SK-N-DZ (cell line): ENCODE measurements around the gene TIE1.

Experiments
- DNase-seq: peaks from one replicate; pipeline ENCODE4 v3.0.0-alpha.2; 2015; ENCODE audit warnings: low spot score

The TIE1 gene

DNA sequence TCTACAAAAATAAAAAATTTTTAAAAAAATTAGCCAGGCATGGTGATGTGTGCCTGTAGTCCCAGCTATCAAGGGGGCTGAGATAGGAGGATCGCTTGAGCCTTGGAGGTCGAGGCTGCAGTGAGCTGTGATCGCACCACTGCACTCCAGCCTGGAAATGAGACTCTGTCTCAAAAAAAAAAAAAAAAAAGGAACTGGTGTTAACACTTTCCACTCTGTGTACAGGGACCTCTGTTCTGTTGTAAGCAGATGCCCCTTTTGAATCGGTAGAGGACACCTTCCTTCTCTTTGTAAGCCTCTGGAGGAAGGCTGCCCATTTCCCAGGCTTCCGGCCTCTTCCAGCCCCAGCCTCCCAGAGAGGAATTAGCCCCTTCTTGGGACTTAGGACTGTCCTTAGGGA lies 8.1 kb upstream of the TIE1 start:
- no peak for DNase-seq

DNA sequence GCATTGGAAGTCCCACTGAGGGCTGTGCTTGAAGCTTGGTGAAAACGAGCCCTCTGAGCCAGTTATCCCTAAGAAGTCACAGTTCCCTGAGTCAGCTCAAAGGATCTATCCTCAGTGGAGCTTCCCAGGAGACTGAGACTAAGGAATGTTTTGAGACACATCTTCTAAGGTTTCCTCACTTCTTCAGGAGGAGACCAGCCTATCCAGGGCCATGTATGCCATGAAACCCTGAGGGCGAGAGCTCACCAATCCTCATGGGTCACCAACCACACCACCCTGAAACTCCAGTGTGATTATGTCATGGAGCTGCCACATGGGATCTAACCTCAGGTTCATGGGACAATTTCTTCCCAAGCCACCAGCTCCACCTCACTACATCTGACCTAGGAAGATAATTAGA lies 7.6 kb upstream of the TIE1 start:
- no peak for DNase-seq

DNA sequence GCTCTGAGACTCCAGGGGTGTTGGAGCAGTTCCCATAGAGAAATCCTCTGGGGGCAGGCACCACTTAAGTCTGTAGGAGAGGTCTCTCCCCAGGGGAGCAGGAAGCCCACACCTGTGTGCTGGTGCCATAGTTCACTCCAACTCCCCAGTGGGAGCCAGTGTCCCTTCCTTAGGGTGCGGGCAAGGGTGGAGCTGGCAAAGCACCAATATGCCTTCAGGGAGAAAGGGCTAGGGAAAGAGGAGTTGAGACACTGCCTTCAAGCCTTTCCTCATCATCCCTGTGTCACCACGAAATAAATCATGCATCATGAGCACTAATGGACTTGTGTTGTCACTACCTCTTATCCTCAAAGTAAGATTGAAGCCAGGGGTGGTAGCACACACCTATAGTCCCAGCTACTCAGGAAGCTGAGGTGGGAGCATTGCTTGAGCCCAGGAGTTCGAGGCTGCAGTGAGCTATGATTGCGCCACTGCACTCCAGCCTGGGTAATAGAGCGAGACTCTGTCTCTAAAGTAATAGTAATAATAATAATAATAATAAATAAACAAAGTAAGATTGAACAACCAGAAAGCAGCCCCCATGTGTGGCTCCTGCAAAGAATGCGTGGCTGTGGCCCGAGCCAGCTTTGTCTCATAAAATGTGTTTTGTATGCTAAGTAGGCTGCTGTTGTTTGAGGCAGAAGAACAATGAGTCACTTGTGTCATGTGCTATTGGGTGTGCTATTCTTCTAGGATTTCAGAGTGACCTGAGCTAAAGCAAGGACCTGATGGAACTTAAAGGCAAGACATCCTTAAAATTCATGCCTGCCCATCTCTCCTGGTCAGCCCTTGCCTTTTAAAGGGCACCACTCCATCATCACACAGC lies 6.7 kb upstream of the TIE1 start:
- DNase-seq = no peak

DNA sequence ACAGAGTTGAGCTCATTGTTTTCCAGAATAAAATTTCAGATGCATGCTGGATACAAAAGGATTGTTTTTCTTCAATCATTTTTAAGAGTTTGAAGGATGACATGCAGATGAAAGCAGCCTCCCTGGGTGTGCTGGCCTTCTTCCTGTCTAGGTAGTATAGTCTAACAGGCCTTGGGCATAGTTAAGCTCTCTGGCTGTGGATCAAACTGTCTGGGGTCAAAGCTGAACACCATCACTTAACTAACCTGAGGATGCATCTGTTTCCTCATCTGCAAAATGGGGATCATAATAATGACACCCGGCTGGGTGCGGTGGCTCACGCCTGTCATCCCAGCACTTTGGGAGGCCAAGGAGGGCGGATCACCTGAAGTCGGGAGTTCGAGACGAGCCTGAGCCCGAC lies 6.0 kb upstream of the TIE1 start:
- DNase-seq = no peak

DNA sequence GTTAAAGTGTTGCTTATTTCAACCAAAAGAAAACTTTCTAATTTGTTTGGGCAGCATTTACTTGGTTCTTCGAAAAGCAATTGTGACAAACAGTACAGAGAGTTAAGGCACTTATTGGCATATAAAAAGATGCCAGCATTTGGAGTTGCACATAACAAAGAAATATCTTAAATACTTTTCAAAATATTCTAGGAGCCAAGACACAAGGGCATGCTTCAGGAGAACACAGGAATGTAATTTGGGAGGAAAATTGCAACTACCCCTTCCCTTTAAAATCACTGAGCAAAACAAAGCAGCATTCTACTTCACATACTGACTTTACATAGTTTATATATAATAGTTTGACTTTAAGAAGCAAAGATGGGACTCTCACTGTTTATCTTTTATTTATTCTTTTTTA lies 4.6 kb upstream of the TIE1 start:
- DNase-seq = no peak

DNA sequence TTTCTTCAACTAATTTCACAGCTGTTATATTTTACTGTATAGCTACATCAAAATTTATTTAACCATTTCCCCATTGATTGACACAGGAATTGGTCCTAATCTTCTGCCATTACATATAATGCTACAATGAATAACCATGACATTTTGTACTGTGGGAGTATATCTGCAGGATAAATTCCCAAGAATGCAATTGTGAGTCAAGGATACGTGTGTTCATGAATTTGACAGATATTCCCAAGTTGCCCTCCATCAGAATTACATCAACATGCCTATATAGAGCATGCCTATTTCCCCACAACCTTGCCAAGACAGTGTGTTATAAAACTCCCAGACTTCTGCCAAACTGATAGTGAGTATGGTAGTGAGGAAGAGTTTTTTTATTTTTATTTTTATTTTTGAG lies 2.7 kb upstream of the TIE1 start:
- no peak for DNase-seq

DNA sequence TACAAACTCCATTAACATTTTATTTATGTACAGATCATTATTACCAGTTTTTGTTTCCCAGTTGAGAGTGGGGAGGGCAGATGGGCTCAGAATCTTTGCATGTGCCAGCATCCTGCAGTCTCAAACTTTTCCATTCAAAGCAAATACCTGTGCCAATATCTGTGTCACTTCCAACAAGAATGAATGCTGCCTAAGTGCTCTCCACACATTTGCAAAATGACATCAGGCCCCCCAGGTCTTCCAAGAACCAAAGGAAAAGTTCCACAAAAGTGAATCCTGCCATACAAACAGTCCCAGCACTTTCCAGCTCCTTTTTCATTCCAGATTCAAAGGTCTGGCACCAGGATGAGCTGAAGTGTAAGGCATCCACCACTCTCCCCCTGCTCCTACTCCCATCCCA lies 1.7 kb upstream of the TIE1 start:
- no peak for DNase-seq

DNA sequence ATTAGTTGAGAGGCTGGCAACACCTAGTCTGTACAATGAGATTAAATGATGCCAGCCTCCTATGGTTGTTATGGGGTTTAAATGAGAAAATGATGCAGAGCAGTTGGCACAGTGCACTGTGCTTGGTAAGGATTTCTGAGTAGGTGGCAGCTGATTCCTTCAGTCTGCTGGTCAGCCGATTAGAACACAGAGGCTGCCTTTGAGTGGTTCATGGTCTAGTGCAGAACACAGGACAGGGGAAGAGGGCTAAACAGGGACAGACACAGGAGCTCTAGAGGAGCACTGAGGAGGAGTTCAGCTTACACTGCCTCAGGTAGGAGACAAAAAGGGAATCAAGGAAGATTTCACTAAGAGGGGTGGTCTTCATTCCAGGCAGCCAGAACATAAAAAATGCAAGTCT lies 1.4 kb downstream of the TIE1 start:
- no peak for DNase-seq

DNA sequence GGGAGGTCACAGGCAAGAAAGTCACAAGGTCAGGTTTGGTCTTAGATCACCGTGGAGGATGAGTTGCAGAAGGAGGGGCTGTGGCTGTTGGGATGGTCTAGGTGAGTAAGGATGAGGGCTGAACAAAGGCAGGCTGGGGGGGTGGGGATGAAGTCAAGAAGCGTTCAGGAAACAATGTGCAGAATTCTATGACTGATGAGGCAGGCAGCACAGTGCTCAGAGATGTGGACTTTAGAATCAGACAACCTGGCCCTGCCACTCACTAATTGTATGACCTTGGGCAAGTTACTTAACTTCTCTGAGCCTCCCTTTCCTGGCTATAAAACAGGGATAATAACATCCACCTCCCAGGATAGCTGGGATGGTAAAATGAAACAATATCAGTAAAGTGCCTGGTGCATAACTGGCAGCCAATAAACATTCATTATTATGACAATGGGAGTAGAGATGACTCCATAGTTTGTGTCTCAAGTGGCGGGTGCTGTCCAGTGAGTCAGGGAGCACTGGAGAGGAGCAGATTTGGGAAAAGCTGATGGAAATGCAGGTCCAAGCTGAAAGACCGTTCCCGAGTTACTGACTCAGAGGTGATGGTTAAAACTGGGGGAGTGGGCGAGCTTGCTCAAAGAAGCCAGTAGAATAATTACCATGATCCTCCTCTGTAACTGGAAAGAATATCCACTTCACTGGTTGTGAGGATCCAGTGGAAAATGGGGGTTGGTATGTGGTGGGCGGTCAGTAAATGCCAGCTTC lies 2.1 kb downstream of the TIE1 start:
- DNase-seq = no peak

DNA sequence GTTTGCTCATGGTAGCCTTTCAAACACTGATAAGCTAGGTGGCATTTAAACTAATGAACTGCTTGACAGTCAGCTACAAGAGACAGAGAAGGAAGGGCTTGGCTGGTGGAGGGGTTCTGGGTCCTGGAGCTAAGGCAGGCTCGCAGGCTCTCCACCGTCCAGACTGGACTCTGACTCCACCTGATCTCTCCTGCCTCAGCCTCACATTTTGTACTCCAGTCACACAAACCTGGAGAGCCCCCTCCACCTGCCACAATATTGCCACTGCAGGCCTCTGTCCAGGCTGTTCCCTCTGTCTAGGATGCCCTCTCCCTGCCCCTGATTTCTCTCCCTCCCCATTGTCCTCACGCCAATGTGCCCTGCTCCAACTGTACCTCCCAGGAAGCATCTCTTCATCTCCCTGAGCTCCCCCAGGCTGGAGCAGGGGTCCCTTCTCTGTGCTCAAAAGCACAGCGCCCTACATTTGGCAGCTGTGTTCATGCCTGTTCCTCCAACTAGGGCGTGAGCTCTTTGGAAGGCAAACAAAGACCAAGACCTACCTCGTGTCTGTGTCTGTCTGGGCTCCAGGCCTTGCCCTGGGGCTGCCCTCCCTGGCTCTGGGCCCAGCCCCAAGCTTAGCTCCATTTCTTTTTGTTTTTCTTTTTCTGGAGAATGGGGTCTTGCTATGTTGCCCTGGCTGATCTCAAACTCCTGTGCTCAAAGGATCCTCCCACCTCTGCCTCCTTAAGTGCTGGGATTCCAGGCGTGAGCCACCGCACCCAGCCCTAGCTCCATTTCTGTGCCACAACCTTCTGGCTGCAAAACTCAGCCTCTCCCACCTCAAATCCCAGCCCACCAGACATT lies 2.9 kb downstream of the TIE1 start:
- no peak for DNase-seq

DNA sequence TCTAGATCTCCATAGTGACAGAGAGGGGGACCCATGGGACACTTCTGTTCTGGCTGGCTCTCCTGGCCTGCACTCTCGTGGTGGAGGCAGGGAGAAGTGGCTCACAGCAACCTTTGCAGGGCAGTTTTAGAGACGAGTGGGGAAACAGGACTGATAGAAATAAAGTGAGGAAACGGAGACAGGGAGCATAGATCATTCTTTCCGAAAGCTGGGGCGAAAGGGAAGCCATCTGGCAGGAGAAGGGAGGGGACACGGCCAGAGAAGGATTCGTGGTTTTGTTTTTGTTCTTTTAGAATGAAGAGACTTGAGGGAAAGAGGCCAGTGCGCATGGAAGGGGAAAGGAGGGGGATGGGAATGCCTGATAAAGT lies 3.5 kb downstream of the TIE1 start:
- DNase-seq = no peak

DNA sequence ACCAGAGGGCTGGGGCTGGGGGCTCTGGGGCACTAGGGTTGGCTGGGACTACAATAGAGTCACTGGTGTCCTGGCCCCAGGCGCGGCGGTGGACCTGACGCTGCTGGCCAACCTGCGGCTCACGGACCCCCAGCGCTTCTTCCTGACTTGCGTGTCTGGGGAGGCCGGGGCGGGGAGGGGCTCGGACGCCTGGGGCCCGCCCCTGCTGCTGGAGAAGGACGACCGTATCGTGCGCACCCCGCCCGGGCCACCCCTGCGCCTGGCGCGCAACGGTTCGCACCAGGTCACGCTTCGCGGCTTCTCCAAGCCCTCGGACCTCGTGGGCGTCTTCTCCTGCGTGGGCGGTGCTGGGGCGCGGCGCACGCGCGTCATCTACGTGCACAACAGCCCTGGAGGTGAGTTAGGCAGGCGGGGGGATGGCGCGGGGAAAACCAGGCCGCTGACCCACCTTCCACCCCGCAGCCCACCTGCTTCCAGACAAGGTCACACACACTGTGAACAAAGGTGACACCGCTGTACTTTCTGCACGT lies 4.1 kb downstream of the TIE1 start:
- DNase-seq = no peak

DNA sequence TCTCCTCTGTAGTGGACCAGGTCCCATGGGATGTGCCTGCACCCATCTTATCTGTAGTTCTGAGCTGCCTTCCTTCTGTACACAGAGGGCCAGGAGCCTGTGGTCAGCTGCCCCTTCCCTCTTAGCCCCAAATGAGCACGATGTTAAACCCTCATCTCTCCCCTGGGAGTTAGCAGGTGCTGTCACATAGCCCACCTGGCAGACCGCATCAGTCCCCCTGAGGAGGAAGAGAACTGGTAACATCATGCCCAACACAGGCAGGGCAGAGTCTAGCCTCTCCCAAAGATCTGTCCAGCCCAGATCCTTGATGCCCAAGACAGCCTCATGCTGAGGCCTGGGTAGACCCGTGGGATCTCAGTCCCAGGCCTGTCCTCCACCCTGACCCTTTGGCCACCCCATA lies 4.7 kb downstream of the TIE1 start:
- no peak for DNase-seq

DNA sequence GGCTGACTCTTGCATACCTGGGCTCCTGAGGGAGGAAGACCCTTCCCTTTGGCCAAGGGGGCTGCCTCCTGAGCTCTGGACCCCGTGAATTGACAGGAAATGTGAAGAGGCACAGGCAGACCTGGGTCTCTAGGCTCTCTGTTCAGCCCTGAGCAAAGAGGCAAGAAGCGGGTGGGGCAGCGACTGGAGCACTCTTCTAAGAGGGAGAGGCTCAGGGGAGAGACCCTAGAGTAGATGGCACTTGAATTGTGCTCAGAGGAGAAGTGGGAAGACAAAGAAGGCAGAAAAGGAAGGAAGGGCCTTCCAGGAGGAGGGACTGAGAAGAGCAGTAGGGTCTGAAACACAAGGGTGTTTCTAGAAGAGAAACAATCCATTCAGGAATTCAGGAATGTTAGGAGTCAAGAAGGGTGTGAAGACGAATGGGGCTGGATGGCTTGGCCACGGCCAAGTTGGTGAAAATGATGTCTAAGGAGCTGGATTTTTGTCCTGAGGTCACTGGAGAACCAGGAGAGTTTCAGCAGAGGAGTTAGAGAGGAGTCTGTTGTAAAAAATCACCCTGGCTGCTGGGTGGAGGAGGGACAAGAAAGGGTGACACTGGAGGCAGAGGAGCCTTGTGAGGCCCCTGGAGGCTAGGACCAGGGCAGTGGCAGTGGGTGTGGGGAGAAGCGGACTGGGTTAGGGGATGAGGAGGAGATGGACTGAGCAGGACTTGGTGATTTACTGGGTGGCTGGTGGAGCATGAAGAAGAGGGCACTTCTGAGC lies 5.3 kb downstream of the TIE1 start:
- DNase-seq = no peak

DNA sequence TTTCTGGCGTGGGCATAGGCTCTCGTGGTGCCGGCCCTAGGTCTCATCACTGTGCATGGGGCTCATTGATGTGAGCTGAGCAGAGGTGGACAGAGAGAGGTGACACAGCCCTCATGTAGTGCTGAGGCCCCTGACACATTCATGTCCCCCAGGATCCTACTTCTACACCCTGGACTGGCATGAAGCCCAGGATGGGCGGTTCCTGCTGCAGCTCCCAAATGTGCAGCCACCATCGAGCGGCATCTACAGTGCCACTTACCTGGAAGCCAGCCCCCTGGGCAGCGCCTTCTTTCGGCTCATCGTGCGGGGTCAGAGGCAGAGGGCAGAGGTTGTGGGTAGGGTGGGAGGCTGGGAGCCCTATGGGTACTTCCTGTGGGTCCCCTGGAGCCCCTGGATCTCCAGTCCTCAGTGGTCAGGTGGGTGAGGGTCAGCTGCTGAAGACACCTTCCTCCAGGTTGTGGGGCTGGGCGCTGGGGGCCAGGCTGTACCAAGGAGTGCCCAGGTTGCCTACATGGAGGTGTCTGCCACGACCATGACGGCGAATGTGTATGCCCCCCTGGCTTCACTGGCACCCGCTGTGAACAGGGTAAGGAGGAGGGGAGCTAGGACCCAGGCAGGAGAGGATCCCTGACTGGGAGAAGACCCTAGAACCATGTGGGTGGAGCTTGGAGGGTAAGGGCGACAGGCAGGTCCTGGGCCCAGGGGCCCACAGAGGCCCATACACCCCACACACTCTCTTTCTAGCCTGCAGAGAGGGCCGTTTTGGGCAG lies 6.1 kb downstream of the TIE1 start:
- DNase-seq = no peak

DNA sequence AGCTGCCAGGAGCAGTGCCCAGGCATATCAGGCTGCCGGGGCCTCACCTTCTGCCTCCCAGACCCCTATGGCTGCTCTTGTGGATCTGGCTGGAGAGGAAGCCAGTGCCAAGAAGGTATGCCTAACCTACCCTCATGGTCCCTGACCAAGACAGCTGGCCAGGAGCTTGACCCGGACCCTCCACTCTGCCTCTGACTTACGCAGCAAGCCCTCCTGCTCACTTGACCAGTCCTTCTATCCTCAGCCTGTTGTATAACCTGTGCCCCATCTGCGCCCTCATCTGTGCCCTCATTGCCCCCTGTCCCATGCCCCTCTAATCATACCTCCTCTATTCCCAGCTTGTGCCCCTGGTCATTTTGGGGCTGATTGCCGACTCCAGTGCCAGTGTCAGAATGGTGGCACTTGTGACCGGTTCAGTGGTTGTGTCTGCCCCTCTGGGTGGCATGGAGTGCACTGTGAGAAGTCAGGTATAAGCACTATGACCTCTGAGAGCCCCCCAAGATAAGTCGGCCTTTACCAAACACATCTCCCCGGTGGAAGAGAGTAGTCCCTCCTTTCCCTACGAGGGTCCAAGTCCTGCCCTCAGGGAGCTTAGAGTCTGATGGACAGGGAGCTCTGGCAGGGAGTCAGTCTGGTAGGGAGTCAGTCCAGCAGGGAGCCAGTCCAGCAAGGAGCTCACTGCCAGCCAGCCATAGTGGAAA lies 6.8 kb downstream of the TIE1 start:
- no peak for DNase-seq

DNA sequence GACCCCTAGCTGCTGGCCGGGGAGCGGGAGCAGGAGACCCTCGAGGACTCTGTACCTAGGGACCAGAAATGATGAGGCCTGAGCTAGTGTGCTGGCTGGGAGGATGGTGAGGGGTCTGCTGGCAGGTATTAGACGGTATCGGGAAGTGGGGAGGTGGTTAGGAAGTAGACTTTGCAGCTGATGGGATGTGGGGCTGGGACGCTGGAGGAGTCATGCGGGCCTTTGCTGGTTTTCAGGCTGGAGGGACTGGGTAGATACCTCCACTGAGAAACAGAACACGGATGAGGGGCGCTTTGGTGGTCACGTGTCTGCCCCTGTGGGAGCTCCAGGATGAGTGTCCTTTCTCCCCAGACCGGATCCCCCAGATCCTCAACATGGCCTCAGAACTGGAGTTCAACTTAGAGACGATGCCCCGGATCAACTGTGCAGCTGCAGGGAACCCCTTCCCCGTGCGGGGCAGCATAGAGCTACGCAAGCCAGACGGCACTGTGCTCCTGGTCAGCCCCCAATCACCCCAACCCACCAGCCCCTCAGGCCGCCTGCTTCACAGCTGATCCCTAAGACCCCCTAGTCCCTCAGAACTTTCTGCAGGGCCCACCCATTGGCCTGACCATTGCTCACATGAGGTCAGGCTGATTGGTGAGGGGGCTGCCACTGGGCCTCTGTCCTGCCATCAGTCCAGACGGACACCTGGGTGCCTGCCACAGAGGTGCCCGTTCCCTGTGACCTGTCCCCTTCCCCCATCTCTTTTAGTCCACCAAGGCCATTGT lies 8.0 kb downstream of the TIE1 start:
- DNase-seq = no peak

DNA sequence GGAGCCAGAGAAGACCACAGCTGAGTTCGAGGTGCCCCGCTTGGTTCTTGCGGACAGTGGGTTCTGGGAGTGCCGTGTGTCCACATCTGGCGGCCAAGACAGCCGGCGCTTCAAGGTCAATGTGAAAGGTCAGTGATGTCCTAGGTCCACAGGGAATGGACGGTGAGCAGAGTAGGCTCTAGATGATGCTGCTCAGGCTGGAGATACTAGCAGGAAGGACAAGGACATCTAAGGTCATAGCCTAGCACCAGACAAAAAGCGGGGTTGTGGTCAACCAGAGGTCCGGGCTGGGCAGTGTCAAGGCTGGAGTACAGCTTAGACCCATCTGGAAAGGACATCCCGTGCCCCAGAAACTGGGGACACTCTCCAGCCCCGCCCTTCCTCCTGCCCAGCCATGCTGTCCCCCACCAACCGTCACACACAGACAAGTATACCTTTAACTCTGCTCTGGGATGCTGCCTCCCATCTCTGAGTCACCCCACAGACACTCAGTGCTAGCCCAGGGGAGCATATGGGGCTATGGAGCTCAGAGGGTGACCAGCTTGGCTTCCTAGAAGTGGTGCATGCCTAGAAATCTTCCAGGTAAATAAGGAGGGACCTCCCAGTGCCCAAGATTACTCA lies 8.7 kb downstream of the TIE1 start:
- no peak for DNase-seq

DNA sequence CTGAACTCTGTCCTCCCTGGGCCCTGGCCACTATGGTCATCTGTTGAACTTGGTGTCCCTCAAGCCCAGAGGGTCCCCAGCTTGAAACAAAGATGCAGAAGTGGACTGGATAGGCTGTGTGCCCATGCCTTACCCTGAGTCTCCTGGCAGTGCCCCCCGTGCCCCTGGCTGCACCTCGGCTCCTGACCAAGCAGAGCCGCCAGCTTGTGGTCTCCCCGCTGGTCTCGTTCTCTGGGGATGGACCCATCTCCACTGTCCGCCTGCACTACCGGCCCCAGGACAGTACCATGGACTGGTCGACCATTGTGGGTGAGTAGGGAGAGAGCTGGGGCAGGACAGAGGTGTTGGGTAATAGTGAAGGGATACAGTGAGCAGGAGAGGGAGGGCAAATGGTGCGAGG lies 10.7 kb downstream of the TIE1 start:
- DNase-seq = no peak
